EL (cell line): ENCODE results near the gene CIITA.
A peak's percentile ranks its signal among the peaks of the same experiment; 100 is the strongest.

Source experiments
- DNase-seq: peaks from one replicate; pipeline ENCODE4 v3.0.0-alpha.2; 2016

CIITA gene

GRCh38 chr16:10852948-10853347 lies 24.1 kb upstream of the CIITA start:
- DNase-seq, result no peak

- DNase-seq, result no peak
Measured at GRCh38 chr16:10856042-10856441, 21.0 kb upstream of the CIITA start.

GRCh38 chr16:10858203-10858602 lies 18.8 kb upstream of the CIITA start:
- no peak for DNase-seq

GRCh38 chr16:10859020-10859419 lies 18.0 kb upstream of the CIITA start:
- DNase-seq, result no peak

- no peak for DNase-seq
Measured at GRCh38 chr16:10859658-10860057, 17.3 kb upstream of the CIITA start.

- peak; percentile 80 for DNase-seq
Measured at GRCh38 chr16:10862438-10862837, 14.6 kb upstream of the CIITA start.

GRCh38 chr16:10865991-10866966 lies 10.7 kb upstream of the CIITA start:
- DNase-seq, result no peak

GRCh38 chr16:10867199-10867598 lies 9.8 kb upstream of the CIITA start:
- DNase-seq, result no peak

GRCh38 chr16:10868104-10868595 lies 8.9 kb upstream of the CIITA start:
- no peak for DNase-seq

GRCh38 chr16:10868596-10869469 lies 8.2 kb upstream of the CIITA start:
- no peak for DNase-seq

- no peak for DNase-seq
Measured at GRCh38 chr16:10870137-10870776, 6.7 kb upstream of the CIITA start.

- DNase-seq, result no peak
Measured at GRCh38 chr16:10870808-10871156, 6.2 kb upstream of the CIITA start.

- DNase-seq, result peak; percentile 95
Measured at GRCh38 chr16:10871157-10871991, 5.6 kb upstream of the CIITA start.

- DNase-seq, result no peak
Measured at GRCh38 chr16:10876315-10876714, 687 bp upstream of the CIITA start.

- DNase-seq, result no peak
Measured at GRCh38 chr16:10877472-10877946, 507 bp downstream of the CIITA start.

- no peak for DNase-seq
Measured at GRCh38 chr16:10878328-10878643, 1.3 kb downstream of the CIITA start.

- peak; percentile 55 for DNase-seq
Measured at GRCh38 chr16:10878644-10879501, 1.9 kb downstream of the CIITA start.

- no peak for DNase-seq
Measured at GRCh38 chr16:10879681-10880589, 2.9 kb downstream of the CIITA start.

- no peak for DNase-seq
Measured at GRCh38 chr16:10880594-10881452, 3.8 kb downstream of the CIITA start.
